Measurements from ENCODE around the gene CLMP.

The CLMP gene

DNA sequence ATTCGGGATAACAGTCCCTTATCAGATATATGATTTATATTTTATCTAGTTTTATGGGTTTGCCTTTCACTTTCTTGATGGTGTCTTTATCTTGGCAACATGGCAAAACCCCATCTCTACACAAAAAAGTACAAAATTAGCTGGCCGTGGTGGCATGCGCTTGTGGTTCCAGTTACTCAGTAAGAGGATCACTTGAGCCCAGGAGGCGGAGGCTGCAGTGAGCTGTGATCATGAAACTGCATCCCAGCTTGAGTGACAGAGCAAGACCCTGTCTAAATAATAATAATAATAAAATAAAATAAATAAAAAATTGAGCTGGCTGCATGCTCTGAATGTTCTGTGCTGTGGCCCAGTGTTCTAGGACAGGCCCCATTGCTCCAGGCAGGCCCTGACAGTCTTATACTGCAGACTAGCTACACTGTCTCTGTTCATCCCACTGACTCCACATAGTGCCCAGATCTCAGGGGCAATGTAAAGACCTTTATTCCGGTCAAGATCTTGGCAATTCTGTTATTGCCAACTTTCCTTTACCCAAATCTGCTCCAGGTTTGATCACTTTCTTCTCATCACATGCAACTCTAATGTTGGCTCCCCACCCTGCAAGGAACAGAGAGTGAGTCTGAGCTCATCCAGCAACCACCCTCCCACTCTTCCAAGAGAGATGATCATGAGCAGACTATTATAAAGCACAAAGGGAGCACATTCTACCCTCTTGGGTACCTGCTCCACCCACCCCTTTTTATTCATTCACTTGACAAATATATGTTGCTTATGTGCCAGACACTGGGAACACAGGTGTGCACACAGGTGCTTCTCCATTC is 141.9 kb downstream of the CLMP start:
- no peak for DNase-seq

DNA sequence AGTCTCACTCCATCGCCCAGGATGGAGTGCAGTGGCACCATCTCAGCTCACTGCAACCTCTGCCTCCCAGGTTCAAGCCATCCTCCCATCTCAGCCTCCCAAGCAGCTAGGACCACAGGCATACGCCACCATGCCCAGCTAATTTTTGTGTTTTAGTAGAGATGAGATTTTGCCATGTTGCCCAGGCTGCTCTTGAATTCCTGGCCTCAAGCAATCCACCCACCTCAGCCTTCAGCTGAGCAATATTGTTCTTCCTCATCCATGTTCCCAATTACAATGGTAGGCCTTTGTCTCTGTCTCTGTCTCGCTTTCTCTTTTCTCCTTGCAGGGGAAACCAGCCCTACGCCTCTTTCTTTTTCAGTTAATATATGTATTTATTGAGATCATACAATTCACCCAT is 143.4 kb downstream of the CLMP start:
- DNase-seq: no peak

DNA sequence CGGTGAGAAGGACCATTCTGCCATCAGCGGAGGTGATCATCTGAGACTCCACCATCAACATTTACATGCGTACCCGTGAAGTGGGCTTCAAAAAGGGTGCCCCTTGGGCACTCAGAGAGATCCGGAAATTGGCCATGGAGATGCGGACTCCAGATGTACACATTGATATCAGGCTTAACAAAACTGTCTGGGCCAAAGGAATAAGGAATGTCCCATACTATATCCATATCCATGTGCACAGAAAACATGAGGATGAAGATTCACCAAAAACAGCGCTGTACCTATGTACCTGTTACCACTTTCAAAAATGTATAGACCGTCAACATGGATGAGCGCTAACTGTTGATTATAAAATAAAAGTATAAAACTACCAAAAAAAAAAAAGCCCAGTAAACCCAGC is 143.9 kb downstream of the CLMP start:
- DNase-seq: no peak

DNA sequence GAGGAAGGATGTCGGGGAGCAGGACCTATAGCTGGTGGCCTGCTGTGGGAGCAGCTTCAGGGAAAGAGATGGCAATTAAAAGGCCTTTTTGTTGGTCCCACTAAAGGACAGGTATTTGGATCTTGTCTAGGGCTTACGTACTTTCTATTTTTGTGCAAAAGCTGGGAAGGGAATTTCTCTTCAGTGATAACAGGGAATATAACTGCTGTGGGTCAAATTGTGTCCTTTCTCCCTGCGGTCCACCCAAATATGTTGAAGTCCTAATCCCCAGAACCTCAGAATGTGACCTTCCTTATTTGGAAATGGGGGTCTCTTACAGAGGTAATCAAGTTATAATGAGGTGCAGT is 147.1 kb downstream of the CLMP start:
- DNase-seq: no peak

DNA sequence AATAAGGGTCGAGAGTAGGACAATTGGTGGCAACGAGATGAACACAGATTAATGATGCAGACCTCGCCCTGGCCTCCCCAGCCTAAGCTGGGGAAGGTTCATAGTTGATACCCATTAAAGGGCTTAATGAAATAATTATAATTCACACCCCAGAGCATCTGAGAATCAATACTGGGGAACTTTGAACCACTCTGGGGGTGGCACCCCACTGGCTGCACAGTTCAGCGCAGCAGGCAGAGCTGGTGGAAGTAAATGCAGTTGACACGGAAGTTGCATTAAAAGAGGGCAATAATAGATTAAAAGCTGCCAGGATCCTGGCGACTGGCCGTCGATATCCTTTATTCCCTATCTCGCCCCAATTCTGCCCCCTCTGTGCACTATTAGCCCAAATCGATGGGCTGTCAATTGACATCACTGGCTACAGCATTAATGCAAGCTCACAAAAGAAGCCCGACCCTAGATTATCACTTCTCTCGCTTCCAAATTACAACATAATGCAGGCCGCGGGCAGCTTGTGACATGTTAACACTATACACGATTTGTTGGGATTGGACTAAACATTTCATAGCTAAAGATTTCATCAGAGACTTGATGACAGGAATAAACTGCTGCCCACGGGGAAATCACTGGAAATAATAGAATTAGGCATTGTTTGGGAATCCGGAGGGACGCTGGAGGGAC is 147.6 kb downstream of the CLMP start:
- no peak for DNase-seq

DNA sequence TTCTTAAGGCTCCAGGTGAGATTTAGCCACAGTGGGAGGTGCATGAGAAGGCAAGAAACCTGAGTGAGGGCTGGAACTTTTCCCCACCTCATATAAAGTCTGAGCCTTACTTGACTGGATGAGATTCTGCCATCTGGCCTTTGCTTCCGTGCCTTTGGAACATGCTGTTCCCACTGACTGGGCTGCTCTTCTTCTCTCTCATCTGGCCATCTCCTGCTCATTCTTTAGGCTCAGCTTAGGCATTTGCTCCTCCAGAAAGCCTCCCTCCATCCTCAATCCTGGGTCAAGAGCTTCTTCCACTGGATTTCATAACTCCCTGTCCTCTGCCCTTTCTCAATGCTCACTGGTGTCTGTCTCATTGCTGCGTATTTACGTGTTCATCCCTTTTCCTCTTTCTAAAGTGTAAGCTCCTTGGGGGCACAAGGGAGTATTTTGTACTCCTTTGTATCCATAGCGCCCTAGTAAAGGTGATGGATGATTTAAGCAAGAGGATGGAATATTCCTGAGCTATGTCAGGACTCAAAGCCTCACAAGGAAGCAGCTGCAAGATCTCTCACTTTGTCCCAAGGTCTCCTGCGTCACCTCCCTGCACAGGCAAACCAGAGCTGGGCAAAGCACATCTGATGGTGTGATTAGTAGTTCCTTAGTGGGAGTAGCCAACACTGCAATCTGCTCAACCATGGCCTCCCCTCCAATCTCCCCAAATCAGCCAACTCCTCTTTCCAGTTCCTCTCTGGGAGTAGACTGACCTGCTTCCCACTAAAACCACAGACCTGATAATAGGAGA is 148.4 kb downstream of the CLMP start:
- no peak for DNase-seq

DNA sequence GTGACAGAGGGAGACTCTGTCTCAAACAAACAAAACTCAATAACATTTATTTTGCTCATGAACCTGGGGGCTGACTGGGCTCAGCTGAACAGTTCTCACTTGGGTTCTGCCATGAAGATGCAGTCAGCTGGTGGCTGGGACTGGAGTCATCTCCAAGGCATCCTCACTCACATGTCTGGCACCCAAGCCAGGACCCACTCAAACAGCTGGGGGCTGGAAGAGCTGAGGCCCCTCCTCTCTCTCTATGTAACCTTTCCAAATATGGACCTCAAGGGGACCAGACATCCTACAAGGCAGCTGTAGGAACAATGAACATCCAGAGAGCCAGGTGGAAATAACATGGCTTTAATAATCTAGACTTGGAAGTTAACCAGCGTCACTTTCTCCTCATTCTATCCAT is 149.9 kb downstream of the CLMP start:
- no peak for DNase-seq

DNA sequence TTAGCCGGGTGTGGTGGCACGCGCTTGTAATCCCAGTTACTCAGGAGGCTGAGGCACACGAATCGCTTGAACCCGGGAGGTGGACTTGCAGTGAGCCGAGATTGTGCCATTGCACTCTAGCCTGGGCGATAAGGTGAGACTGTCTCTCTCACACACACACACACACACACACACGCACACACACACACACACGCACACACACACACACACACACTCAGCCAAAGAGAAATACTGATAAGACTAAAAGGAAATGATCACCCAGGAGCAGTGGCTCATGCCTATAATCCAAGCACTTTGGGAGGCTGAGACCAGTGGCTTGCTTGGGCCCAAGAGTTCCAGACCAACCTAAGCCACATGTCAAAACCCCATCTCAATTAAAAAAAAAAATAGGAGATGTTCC is 153.9 kb downstream of the CLMP start:
- no peak for DNase-seq

DNA sequence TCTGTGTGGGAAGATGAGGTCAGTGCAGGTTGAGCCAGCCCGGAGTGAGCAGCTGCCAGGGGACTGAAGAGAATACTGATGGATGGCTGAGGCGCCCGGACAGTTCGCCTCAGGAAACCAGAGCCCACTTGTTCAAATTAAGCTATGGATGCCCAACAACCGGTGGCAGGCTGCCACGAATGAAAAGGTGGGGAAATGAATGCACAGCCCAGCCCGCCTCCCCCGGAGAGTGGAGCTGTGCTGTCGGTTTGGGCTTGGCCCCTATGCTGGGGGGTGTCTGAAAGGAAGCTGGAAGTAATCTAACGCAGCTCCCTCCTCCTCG is 155.0 kb downstream of the CLMP start:
- DNase-seq: no peak

DNA sequence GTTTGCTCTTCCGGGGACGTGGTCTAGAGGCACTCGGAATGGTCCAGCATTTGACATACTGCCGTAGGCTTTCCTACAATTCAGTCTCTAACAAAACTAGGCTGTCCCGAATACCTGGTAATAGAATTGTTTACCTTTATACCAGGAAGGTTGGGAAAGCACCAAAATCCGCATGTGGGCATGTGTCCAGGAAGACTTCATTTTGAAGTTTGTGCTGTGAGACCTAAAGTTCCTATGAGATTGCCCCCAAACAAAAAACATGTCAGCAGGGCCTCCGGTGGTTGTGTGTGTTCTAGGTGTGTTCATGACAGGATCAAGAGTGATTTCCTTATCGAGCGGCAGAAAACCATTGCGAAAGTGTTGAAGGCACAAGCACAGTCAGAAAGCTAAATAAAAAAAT is 159.2 kb downstream of the CLMP start:
- DNase-seq: no peak

DNA sequence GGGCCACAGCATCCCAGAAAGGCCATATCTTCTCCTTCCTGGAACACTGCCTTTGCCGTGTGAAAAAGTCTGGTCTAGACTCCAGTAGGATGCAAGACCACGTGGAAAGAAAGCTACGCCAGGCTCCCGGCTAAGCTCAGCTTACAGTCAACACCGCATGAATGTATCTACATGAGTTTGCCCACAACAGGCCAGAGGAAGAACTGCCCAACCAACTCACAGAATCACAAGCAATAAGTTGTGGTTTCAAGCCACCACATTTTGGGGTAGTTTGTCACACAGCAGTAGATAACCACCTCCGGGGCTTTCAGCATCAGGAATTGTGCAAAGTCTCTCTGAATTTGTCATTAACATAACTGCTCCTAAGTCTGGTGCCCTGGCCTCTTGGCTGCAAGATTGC is 160.5 kb downstream of the CLMP start:
- no peak for DNase-seq

DNA sequence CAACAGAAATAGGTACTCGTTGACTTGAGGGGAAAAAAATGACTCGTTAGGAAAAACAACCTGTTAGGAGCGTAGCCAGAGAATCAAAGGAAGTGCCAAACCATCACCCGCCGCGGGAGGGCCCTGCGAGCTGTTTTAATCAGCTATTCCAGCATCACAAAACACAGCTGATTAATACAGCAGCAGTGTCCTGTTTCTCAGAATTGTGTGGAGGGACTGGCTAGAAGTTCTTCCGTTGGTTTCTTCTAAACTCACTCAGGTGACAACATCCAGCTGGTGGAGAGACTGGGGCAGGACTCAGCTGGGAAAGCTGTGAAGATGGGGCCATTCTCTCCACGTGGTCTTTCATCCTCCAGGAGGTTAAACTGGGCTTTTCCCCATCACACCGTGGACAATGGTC is 161.2 kb downstream of the CLMP start:
- no peak for DNase-seq

DNA sequence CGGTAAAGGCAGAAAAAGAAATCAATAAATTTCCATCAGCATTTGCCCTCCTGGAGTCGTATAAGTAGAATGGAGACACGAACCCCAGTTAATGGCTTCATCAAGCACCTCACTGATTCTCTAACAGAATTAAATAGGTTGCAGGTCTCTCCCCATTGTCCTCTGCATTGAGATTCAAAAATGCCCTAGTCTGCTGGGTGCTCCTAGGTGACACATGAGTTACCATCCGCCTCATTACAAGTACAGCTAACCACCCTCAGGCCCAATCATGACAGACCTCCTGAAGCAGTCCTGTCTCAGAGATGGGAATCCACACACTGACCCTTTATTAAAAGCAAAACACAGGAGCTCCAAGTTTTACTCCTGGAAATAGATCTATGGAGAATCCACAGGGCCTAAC is 164.5 kb downstream of the CLMP start:
- DNase-seq: no peak

DNA sequence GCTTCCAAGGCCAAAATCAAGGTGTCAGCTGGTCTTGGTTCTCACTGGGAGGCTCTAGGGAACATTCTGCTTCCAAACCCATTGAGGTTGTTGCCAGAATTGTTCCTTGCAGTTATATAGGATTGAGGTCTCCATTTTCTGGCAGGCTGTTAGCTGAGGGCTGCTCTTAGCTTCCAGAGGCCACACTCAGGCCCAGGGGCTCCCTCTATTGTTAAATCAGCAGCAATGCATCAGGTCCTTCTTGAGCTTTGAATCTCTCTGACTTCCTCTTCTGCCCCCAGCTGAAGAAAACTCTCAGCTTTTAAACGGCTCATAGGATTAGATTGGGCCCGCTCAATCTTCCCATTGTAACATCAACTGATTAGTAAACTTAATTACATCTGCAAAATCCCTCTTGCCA is 174.1 kb downstream of the CLMP start:
- peak; percentile 54 for DNase-seq
